GF-D8 (cell line): ENCODE data around the gene NECAB2.

Source experiments
- DNase-seq: peaks from one replicate; lab custom pipeline; 2025; lab: John Stamatoyannopoulos, UW

Gene NECAB2

GRCh38 chr16:84024854-84025253 lies 56.8 kb downstream of the NECAB2 start:
- DNase-seq = no peak

- no peak for DNase-seq
Observed at GRCh38 chr16:84026606-84027005, 58.6 kb downstream of the NECAB2 start.

GRCh38 chr16:84027625-84028024 lies 59.6 kb downstream of the NECAB2 start:
- DNase-seq = no peak

- DNase-seq = peak; percentile 27
Observed at GRCh38 chr16:84029297-84030047, 61.4 kb downstream of the NECAB2 start.

- no peak for DNase-seq
Observed at GRCh38 chr16:84031556-84031955, 63.5 kb downstream of the NECAB2 start.

GRCh38 chr16:84032458-84033178 lies 64.6 kb downstream of the NECAB2 start:
- no peak for DNase-seq

- no peak for DNase-seq
Observed at GRCh38 chr16:84033251-84034195, 65.5 kb downstream of the NECAB2 start.

- no peak for DNase-seq
Observed at GRCh38 chr16:84034516-84034915, 66.5 kb downstream of the NECAB2 start.

GRCh38 chr16:84036131-84036530 lies 68.1 kb downstream of the NECAB2 start:
- DNase-seq = no peak

- DNase-seq = no peak
Observed at GRCh38 chr16:84036982-84037425, 69.0 kb downstream of the NECAB2 start.

GRCh38 chr16:84038469-84038868 lies 70.4 kb downstream of the NECAB2 start:
- no peak for DNase-seq

- DNase-seq = no peak
Observed at GRCh38 chr16:84039696-84040095, 71.7 kb downstream of the NECAB2 start.

- DNase-seq = no peak
Observed at GRCh38 chr16:84040226-84040822, 72.3 kb downstream of the NECAB2 start.

- no peak for DNase-seq
Observed at GRCh38 chr16:84040823-84041820, 73.1 kb downstream of the NECAB2 start.

- DNase-seq = no peak
Observed at GRCh38 chr16:84041881-84042280, 73.8 kb downstream of the NECAB2 start.

- no peak for DNase-seq
Observed at GRCh38 chr16:84042308-84042878, 74.3 kb downstream of the NECAB2 start, which contains the start of gene SLC38A8. Gene SLC38A8, minus strand, starts transcription at chr16:84042795. Its CDS starts 638 bp downstream, at chr16:84042157.

GRCh38 chr16:84042879-84043485 lies 74.9 kb downstream of the NECAB2 start:
- no peak for DNase-seq

GRCh38 chr16:84043486-84044117 lies 75.6 kb downstream of the NECAB2 start:
- DNase-seq = no peak

- no peak for DNase-seq
Observed at GRCh38 chr16:84044118-84044488, 76.1 kb downstream of the NECAB2 start.
